Suprapubic skin (tissue), 4 donors: ENCODE data around the gene TFIP11.

Experiments used
- CTCF ChIP-seq, 2 donors: fragments of 200-600 bp in 1 of 2; fragments of 450-650 bp in 1 of 2; sonication (generic) in 1 of 2; IDR thresholded peaks; one replicate each; pipeline ENCODE4 v1.5.1; 2016 to 2019; ENCODE audit warnings: antibody characterized with exemption in 2 of 2, mild to moderate bottlenecking in 1 of 2, moderate library complexity in 1 of 2
- EP300 ChIP-seq: sonication (generic); formaldehyde crosslinking; IDR thresholded peaks from one replicate; pipeline ENCODE4 v1.6.1; 2017; ENCODE audit warnings: antibody characterized with exemption
- POLR2A ChIP-seq, 2 donors: fragments of 450-650 bp; IDR thresholded peaks; one replicate each; pipeline ENCODE4 v1.6.1; 2017; ENCODE audit warnings: antibody characterized with exemption in 2 of 2, mild to moderate bottlenecking in 2 of 2, moderate library complexity in 2 of 2
- POLR2AphosphoS5 ChIP-seq, 3 donors: sonication (generic); formaldehyde crosslinking; IDR thresholded peaks; one replicate each; pipeline ENCODE4 v1.6.1; 2017; ENCODE audit warnings: antibody characterized with exemption in 3 of 3

GRCh38 chr22:26508148-26508547 is 4.1 kb downstream of the TFIP11 start:
- TF ChIP-seq CTCF (IDR thresholded peaks at IDR 0.05) (no peak), POLR2AphosphoS5 (IDR thresholded peaks at IDR 0.05) (no peak), POLR2A (IDR thresholded peaks at IDR 0.05) (no peak), EP300 (no peak)
